ENCODE results near the gene MOK. TPM values are rescaled to one million over a fixed set of nuclear protein-coding genes. Genes with fewer than 3 reads are reported as not detected.

Gene MOK
- polyA plus RNA-seq, 1 donor from 2014 or later, result 63.6 TPM

GRCh38 chr14:102314242-102315011, 9.5 kb upstream of the MOK start:
- H3K27ac ChIP-seq (ENCODE audit: low read length), result no peak overlapping the region
- TF ChIP-seq EP300 (conservative IDR thresholded peaks at IDR 0.05; ENCODE audit: poor library complexity, severe bottlenecking) (peak; percentile 27), CTCF (IDR thresholded peaks at IDR 0.05; ENCODE audit: poor library complexity, severe bottlenecking) (peak; percentile 99), EZH2 (IDR thresholded peaks at IDR 0.05; ENCODE audit: borderline replicate concordance, insufficient read depth, low read length, poor library complexity, severe bottlenecking) (no peak), REST (IDR thresholded peaks at IDR 0.05; ENCODE audit: borderline replicate concordance) (no peak), SMC3 (conservative IDR thresholded peaks at IDR 0.05; ENCODE audit: poor library complexity) (peak; percentile 93), TAF1 (IDR thresholded peaks at IDR 0.05; ENCODE audit: low read depth) (no peak), RAD21 (conservative IDR thresholded peaks at IDR 0.05) (peak; percentile 97), POLR2AphosphoS5 (IDR thresholded peaks at IDR 0.05) (no peak), MXI1 (conservative IDR thresholded peaks at IDR 0.05; ENCODE audit: poor library complexity, severe bottlenecking) (peak; percentile 91)

GRCh38 chr14:102303664-102304063, 1.3 kb downstream of the MOK start:
- H3K27ac ChIP-seq (ENCODE audit: low read length), result no peak overlapping the region
- no peak overlapping the region for H2AFZ ChIP-seq (ENCODE audit: low read depth, low read length)
- no peaks in the 10 kb centered on the region for H3K9me3 ChIP-seq (ENCODE audit: low read length)
- TF ChIP-seq REST (IDR thresholded peaks at IDR 0.05; ENCODE audit: borderline replicate concordance) (no peak), SMC3 (conservative IDR thresholded peaks at IDR 0.05; ENCODE audit: poor library complexity) (no peak), EP300 (conservative IDR thresholded peaks at IDR 0.05; ENCODE audit: poor library complexity, severe bottlenecking) (no peak), CTCF (IDR thresholded peaks at IDR 0.05; ENCODE audit: poor library complexity, severe bottlenecking) (no peak), MXI1 (conservative IDR thresholded peaks at IDR 0.05; ENCODE audit: poor library complexity, severe bottlenecking) (no peak), TAF1 (IDR thresholded peaks at IDR 0.05; ENCODE audit: low read depth) (no peak), EZH2 (IDR thresholded peaks at IDR 0.05; ENCODE audit: borderline replicate concordance, insufficient read depth, low read length, poor library complexity, severe bottlenecking) (no peak), RAD21 (conservative IDR thresholded peaks at IDR 0.05) (no peak), POLR2AphosphoS5 (IDR thresholded peaks at IDR 0.05) (no peak)
- H3K9me2 ChIP-seq (ENCODE audit: insufficient read depth, low read length), result no peaks in the 10 kb centered on the region
- no peaks in the 10 kb centered on the region for H4K20me1 ChIP-seq (ENCODE audit: insufficient read depth)
- H3K9ac ChIP-seq (ENCODE audit: low read length), result peak overlapping the region; percentile 68
- peaks cover 17% of the 10 kb centered on the region for H3K79me2 ChIP-seq (replicated peaks; ENCODE audit: insufficient read depth, low read length)
- H3K27me3 ChIP-seq (ENCODE audit: insufficient read depth, low read depth, low read length), result no peaks in the 10 kb centered on the region
- H3K36me3 ChIP-seq (ENCODE audit: insufficient read depth, low read length), result no peaks in the 10 kb centered on the region
- peak overlapping the region; percentile 92 for H3K4me3 ChIP-seq (ENCODE audit: low read length)
- H3K4me2 ChIP-seq (ENCODE audit: low read length), result peak overlapping the region; percentile 98
- H3F3A ChIP-seq (ENCODE audit: insufficient read depth, low read length, poor library complexity, severe bottlenecking), result no peaks in the 10 kb centered on the region

More at GRCh38 chr14:102314242-102315011, 9.5 kb upstream of the MOK start:
- H3K9me3 ChIP-seq (ENCODE audit: low read length), result no peaks in the 10 kb centered on the region
- H3K9ac ChIP-seq (ENCODE audit: low read length), result peak overlapping the region; percentile 39
- H3K4me2 ChIP-seq (ENCODE audit: low read length), result peak overlapping the region; percentile 69
- H3K79me2 ChIP-seq (replicated peaks; ENCODE audit: insufficient read depth, low read length), result no peaks in the 10 kb centered on the region
- H3K9me2 ChIP-seq (ENCODE audit: insufficient read depth, low read length), result no peaks in the 10 kb centered on the region
- H3K4me3 ChIP-seq (ENCODE audit: low read length), result peak overlapping the region; percentile 69
- no peaks in the 10 kb centered on the region for H3K36me3 ChIP-seq (ENCODE audit: insufficient read depth, low read length)
- no peaks in the 10 kb centered on the region for H3K27me3 ChIP-seq (ENCODE audit: insufficient read depth, low read depth, low read length)
- H3F3A ChIP-seq (ENCODE audit: insufficient read depth, low read length, poor library complexity, severe bottlenecking), result peaks cover 5% of the 10 kb centered on the region
- H4K20me1 ChIP-seq (ENCODE audit: insufficient read depth), result no peaks in the 10 kb centered on the region
- no peak overlapping the region for H2AFZ ChIP-seq (ENCODE audit: low read depth, low read length)

Data from neural cell (in vitro differentiated cells).